H1 (cell line): ENCODE results near the gene ROR1. TPM values are rescaled to one million over a fixed set of nuclear protein-coding genes. Genes with fewer than 3 reads are reported as not detected.

ENCODE experiments used
- CTCF ChIA-PET: fragments of 300-600 bp; sonication (Branson Sonifier 250); formaldehyde crosslinking; loops from one replicate; lab custom pipeline; 2021; ENCODE audit not compliant: partially characterized antibody; lab: Charles Lee
- POLR2A ChIA-PET: fragments of 300-600 bp; sonication (Branson Sonifier 250); formaldehyde crosslinking; loops from one replicate; lab custom pipeline; 2021; ENCODE audit warnings: inconsistent platforms; ENCODE audit not compliant: partially characterized antibody; lab: Charles Lee
- DNase-seq, 2 experiments: peaks; one replicate each; pipeline versions ENCODE4 v3.0.0 to v3.0.0-alpha.2; 2010 to 2022; ENCODE audit warnings: low spot score in 2 of 2, low read depth in 1 of 2, mixed read lengths in 1 of 2
- FAIRE-seq: peaks from 2 replicates; lab custom pipeline; 2011; peaks lifted over from hg19 to GRCh38; lab: Jason Lieb, UNC
- H2AFZ ChIP-seq: 2 replicates; pipeline ENCODE4 v1.8.1; 2012; ENCODE audit warnings: low read length, inconsistent platforms
- H2AK5ac ChIP-seq: 2 replicates; pipeline ENCODE4 v1.6.1; 2013; ENCODE audit warnings: low read depth, low read length
- H2BK120ac ChIP-seq: replicated peaks from 2 replicates; pipeline ENCODE3; 2013; ENCODE audit warnings: low read depth, low read length, inconsistent platforms
- H2BK12ac ChIP-seq: 2 replicates; pipeline ENCODE4 v1.6.1; 2013; ENCODE audit warnings: low read depth, low read length
- H2BK15ac ChIP-seq: 2 replicates; pipeline ENCODE4 v1.6.1; 2013; ENCODE audit warnings: low read length
- H2BK20ac ChIP-seq: 2 replicates; pipeline ENCODE4 v1.6.1; 2013; ENCODE audit warnings: low read length
- H2BK5ac ChIP-seq: 2 replicates; pipeline ENCODE4 v1.6.1; 2013; ENCODE audit warnings: low read depth, low read length
- H3K14ac ChIP-seq: 2 replicates; pipeline ENCODE4 v1.6.1; 2013; ENCODE audit warnings: inconsistent platforms; ENCODE audit not compliant: insufficient read length
- H3K18ac ChIP-seq: 2 replicates; pipeline ENCODE4 v1.6.1; 2013; ENCODE audit warnings: low read length; ENCODE audit errors: extremely low read depth
- H3K23ac ChIP-seq: 2 replicates; pipeline ENCODE4 v1.6.1; 2013; ENCODE audit warnings: inconsistent platforms; ENCODE audit not compliant: insufficient read length
- H3K23me2 ChIP-seq: 2 replicates; pipeline ENCODE4 v1.6.1; 2013; ENCODE audit warnings: low read depth, low read length
- H3K27ac ChIP-seq: 2 replicates; pipeline ENCODE4 v1.6.1; 2011; ENCODE audit warnings: low read depth, low read length, inconsistent platforms
- H3K27me3 ChIP-seq, 4 experiments: replicated peaks in 1 of 4; 1 replicate in 1 of 4; 2 replicates in 3 of 4; pipeline versions ENCODE4 v1.6.1 to v1.8.1; 2011 to 2013; ENCODE audit warnings: low read length in 3 of 4, mild to moderate bottlenecking in 3 of 4, inconsistent platforms in 2 of 4, mixed read lengths in 2 of 4, moderate library complexity in 1 of 4; ENCODE audit not compliant: control insufficient read depth in 3 of 4, insufficient read depth in 3 of 4; ENCODE audit errors: extremely low read depth in 1 of 4
- H3K36me3 ChIP-seq, 4 experiments: 2 replicates each; pipeline versions ENCODE4 v1.6.1 to v1.8.1; 2011 to 2013; ENCODE audit warnings: mild to moderate bottlenecking in 4 of 4, low read length in 3 of 4, moderate library complexity in 2 of 4, control low read depth in 1 of 4, inconsistent platforms in 1 of 4; ENCODE audit not compliant: insufficient read depth in 4 of 4, control insufficient read depth in 2 of 4
- H3K4ac ChIP-seq: replicated peaks from 2 replicates; pipeline ENCODE3; 2013; ENCODE audit warnings: low read length, low read depth, mixed read lengths, inconsistent platforms; ENCODE audit not compliant: insufficient read length
- H3K4me1 ChIP-seq, 4 experiments: replicated peaks in 1 of 4; 1 replicate in 1 of 4; 2 replicates in 3 of 4; pipeline versions ENCODE4 v1.6.1 to v1.8.1; 2011 to 2013; ENCODE audit warnings: low read length in 3 of 4, inconsistent platforms in 2 of 4, mixed read lengths in 1 of 4; ENCODE audit not compliant: insufficient read depth in 4 of 4, control insufficient read depth in 3 of 4
- H3K4me2 ChIP-seq, 2 experiments: 2 replicates each; pipeline versions ENCODE4 v1.6.1 to v1.8.1; 2011 to 2013; ENCODE audit warnings: low read depth in 2 of 2, low read length in 2 of 2, control low read depth in 1 of 2, inconsistent platforms in 1 of 2, mild to moderate bottlenecking in 1 of 2; ENCODE audit not compliant: insufficient read depth in 1 of 2
- H3K4me3 ChIP-seq, 4 experiments: fragments of 200-600, 300-600 bp in 1 of 4; sonication (generic), shearing (Covaris generic), sonication (Bioruptor Twin) in 1 of 4; 2 replicates each; pipeline versions ENCODE4 v1.5.1 to v1.8.1; 2011 to 2016; ENCODE audit warnings: low read length in 4 of 4, low read depth in 3 of 4, control low read depth in 2 of 4, inconsistent platforms in 2 of 4, mild to moderate bottlenecking in 2 of 4, mixed read lengths in 1 of 4, moderate library complexity in 1 of 4; ENCODE audit not compliant: insufficient read depth in 2 of 4; ENCODE audit errors: extremely low read depth in 1 of 4
- H3K56ac ChIP-seq: replicated peaks from 2 replicates; pipeline ENCODE3; 2013; ENCODE audit warnings: low read depth, mild to moderate bottlenecking, mixed read lengths, low read length, inconsistent platforms; ENCODE audit not compliant: insufficient read length
- H3K79me1 ChIP-seq: 2 replicates; pipeline ENCODE4 v1.6.1; 2013; ENCODE audit warnings: low read depth, low read length, control low read depth
- H3K79me2 ChIP-seq, 2 experiments: 2 replicates each; pipeline versions ENCODE4 v1.6.1 to v1.8.1; 2012 to 2013; ENCODE audit warnings: low read length in 2 of 2, mild to moderate bottlenecking in 2 of 2, inconsistent platforms in 1 of 2; ENCODE audit not compliant: insufficient read depth in 2 of 2, control insufficient read depth in 1 of 2
- H3K9ac ChIP-seq, 4 experiments: replicated peaks in 1 of 4; 1 replicate in 1 of 4; 2 replicates in 3 of 4; pipeline versions ENCODE4 v1.6.1 to v1.8.1; 2011 to 2013; ENCODE audit warnings: low read depth in 3 of 4, low read length in 3 of 4, control low read depth in 2 of 4, mild to moderate bottlenecking in 2 of 4, moderate library complexity in 2 of 4, inconsistent platforms in 1 of 4; ENCODE audit errors: extremely low read depth in 1 of 4
- H3K9me3 ChIP-seq, 2 experiments: 2 replicates each; pipeline versions ENCODE4 v1.6.1 to v1.8.1; 2012 to 2013; ENCODE audit warnings: mild to moderate bottlenecking in 2 of 2, moderate library complexity in 2 of 2, control low read depth in 1 of 2, inconsistent platforms in 1 of 2, low read depth in 1 of 2, low read length in 1 of 2, mixed read lengths in 1 of 2; ENCODE audit not compliant: insufficient read depth in 2 of 2
- H4K20me1 ChIP-seq, 2 experiments: replicated peaks in 1 of 2; 2 replicates each; pipeline versions ENCODE3 to v1.8.1; 2011 to 2013; ENCODE audit warnings: inconsistent platforms in 2 of 2, low read length in 2 of 2, mild to moderate bottlenecking in 1 of 2; ENCODE audit not compliant: insufficient read depth in 2 of 2, control insufficient read depth in 1 of 2
- H4K5ac ChIP-seq: 2 replicates; pipeline ENCODE4 v1.6.1; 2013; ENCODE audit warnings: low read length, low read depth, mixed read lengths, inconsistent platforms; ENCODE audit not compliant: insufficient read length
- H4K8ac ChIP-seq: 2 replicates; pipeline ENCODE4 v1.8.0; 2013; ENCODE audit warnings: mild to moderate bottlenecking, moderate library complexity, low read length, inconsistent platforms; ENCODE audit not compliant: insufficient read depth; ENCODE audit errors: extremely low read depth
- H4K91ac ChIP-seq: replicated peaks from 2 replicates; pipeline ENCODE3; 2013; ENCODE audit warnings: low read length, mixed read lengths, inconsistent platforms; ENCODE audit not compliant: insufficient read length
- PHF8 ChIP-seq: fragments of 200-600 bp; sonication (generic); conservative IDR thresholded peaks from 2 replicates; pipeline ENCODE4 v1.7.1; 2012; ENCODE audit warnings: low read depth, mild to moderate bottlenecking, inconsistent platforms, low read length, moderate library complexity
- RAD21 ChIP-seq, 2 experiments: IDR thresholded peaks in 1 of 2; conservative IDR thresholded peaks in 1 of 2; 2 replicates each; pipeline ENCODE4 v1.6.1; 2011; ENCODE audit warnings: low read depth in 2 of 2, low read length in 2 of 2, improper control_type of control experiment in 1 of 2, inconsistent platforms in 1 of 2, mild to moderate bottlenecking in 1 of 2, moderate library complexity in 1 of 2
- WGBS, 2 experiments: shearing (Covaris generic) in 1 of 2; methylation state at CpG; one replicate each; pipeline versions ENCODE4 v1.1.6 to v1.1.7; 2013 to 2015; ENCODE audit warnings: low lambda C conversion rate in 2 of 2, mixed read lengths in 2 of 2, inconsistent platforms in 1 of 2, low coverage in 1 of 2, missing lambda C conversion rate in 1 of 2; ENCODE audit not compliant: insufficient replicate concordance in 2 of 2, insufficient coverage in 1 of 2, insufficient read length in 1 of 2; ENCODE audit errors: extremely low coverage in 1 of 2, missing lambda C conversion rate in 1 of 2; 5-methylcytosine and 5-hydroxymethylcytosine counted together
- polyA plus RNA-seq, 7 experiments: library from polyadenylated mRNA; depleted of rRNA in 3 of 7; stranded (reverse) in 5 of 7; unstranded in 2 of 7; fragments of >200 nt in 5 of 7; fragments of 200-250 nt in 2 of 7; gene quantifications; 1 replicate in 5 of 7; 2 replicates in 1 of 7; 4 replicates in 1 of 7; pipeline versions ENCODE4 v1.2.1 to v1.2.3, GENCODE V29; 2011 to 2013; ENCODE audit warnings: missing spikeins in 2 of 7, mixed read lengths in 2 of 7
- total RNA-seq: library from RNA; stranded (reverse); fragmentation: NEBNext Ultra II Directional; extraction: Animal tissue kit (Norgen Biotek cat#: 25700); gene quantifications from 2 replicates; pipeline ENCODE4 v1.2.1, GENCODE V29; 2021

ROR1 gene
- total and polyA plus RNA-seq, 2 of the 8 experiments (the other 6 are each of a cell fraction or from before 2014, with no cell fraction given), result 33.6 to 73.6 TPM

GRCh38 chr1:63845346-63845745 lies 71.5 kb downstream of the ROR1 start:
- Histone ChIP-seq H2BK20ac (no peak overlapping the region), H4K20me1 (peaks cover 5 to 7% of the 10 kb centered on the region in 2 experiments), H2AK5ac (no peak overlapping the region), H4K5ac (no peak overlapping the region), H3K23me2 (no peaks in the 10 kb centered on the region; the same call in 1 of the 2 replicates), H2BK5ac (no peak overlapping the region), H3K56ac (no peak overlapping the region), H4K8ac (no peak overlapping the region), H3K4me1 (peaks cover 0 to 26% (median 15%) of the 10 kb centered on the region in 4 experiments; a peak in 5 of 7 replicates), H3K27me3 (peaks cover 0 to 1% (median 0%) of the 10 kb centered on the region in 4 experiments; a peak in 1 of 7 replicates), H3K4me2 (no peak overlapping the region), H3K14ac (no peak overlapping the region), H2BK120ac (no peak overlapping the region), H3K23ac (no peak overlapping the region), H4K91ac (no peak overlapping the region), H3K4ac (no peak overlapping the region), H3K27ac (no peak overlapping the region), H3K9me3 (no peaks in the 10 kb centered on the region), H2BK15ac (no peak overlapping the region), H3K4me3 (no peak overlapping the region), H3K79me2 (peaks cover 7 to 100% of the 10 kb centered on the region in 2 experiments; a peak in 3 of 4 replicates), H3K18ac (no peak overlapping the region), H2AFZ (no peak overlapping the region), H2BK12ac (no peak overlapping the region), H3K9ac (no peak overlapping the region), H3K79me1 (peaks cover 6% of the 10 kb centered on the region), H3K36me3 (no peaks in the 10 kb centered on the region)
- no peak for DNase-seq
- POLR2A ChIA-PET, result interaction anchor here (1.4 to 1.9 kb wide), 2 partner anchors 14 to 16 kb away, joined by 3 to 5 read pairs; no protein-coding TSS in a partner anchor
- CTCF ChIA-PET, result interaction anchor here (0.6 to 2.3 kb wide), 11 partner anchors 14 to 318 kb away, joined by 3 to 11 read pairs (median 4); partner anchors contain the start of gene ROR1
- WGBS, 2 experiments, result 89% methylated on average over 1 of the region's 1 CpG; no CpG with 5 or more reads in 1 of the 2 experiments
- FAIRE-seq, result no peak
- TF ChIP-seq PHF8 (no peak), RAD21 (IDR thresholded peaks at IDR 0.05 in 1 of 2, conservative IDR thresholded peaks at IDR 0.05 in 1 of 2; ENCODE audit: low read depth in 2 of 2, low read length in 2 of 2) (no peak)
